ENCODE results near the gene ZBTB7B.

DNA sequence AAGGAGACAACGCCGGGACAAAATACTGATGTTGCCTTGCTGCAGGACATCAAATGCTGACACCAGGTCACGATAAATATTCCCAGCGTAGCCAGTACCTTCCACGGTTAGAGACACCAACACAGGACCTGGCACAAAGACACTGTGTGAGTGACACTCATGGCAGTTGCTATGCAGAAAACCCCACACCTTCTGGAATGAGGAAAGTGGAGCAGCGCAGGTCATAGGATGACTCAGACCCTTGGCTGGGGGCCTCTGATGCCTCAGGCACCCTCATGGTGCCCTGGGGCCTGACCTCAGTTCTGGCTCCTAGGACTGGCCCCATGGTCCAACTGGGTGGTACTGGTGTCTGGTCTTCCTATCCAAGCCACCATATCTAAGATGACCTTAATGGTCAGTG, 24.0 kb downstream of the ZBTB7B start:
- TF ChIP-seq CTCF (IDR thresholded peaks at IDR 0.05) (no peak), POLR2A (IDR thresholded peaks at IDR 0.05) (no peak), EP300 (IDR thresholded peaks at IDR 0.05) (no peak)
